Astrocyte (in vitro differentiated cells and primary cell): Measurements from ENCODE around the gene ROR2.

Source experiments
- EZH2 ChIP-seq: IDR thresholded peaks from 2 replicates; pipeline ENCODE4 v1.6.1; 2012; ENCODE audit warnings: mild to moderate bottlenecking, low read length, inconsistent platforms; ENCODE audit not compliant: insufficient read depth
- TF ChIP-seq, protein P1 (sequence below): IDR thresholded peaks from 2 replicates; pipeline ENCODE4 v1.5.1; 2011; ENCODE audit warnings: low read depth, mild to moderate bottlenecking, inconsistent platforms, low read length, moderate library complexity; ENCODE audit not compliant: insufficient read depth

DNA sequence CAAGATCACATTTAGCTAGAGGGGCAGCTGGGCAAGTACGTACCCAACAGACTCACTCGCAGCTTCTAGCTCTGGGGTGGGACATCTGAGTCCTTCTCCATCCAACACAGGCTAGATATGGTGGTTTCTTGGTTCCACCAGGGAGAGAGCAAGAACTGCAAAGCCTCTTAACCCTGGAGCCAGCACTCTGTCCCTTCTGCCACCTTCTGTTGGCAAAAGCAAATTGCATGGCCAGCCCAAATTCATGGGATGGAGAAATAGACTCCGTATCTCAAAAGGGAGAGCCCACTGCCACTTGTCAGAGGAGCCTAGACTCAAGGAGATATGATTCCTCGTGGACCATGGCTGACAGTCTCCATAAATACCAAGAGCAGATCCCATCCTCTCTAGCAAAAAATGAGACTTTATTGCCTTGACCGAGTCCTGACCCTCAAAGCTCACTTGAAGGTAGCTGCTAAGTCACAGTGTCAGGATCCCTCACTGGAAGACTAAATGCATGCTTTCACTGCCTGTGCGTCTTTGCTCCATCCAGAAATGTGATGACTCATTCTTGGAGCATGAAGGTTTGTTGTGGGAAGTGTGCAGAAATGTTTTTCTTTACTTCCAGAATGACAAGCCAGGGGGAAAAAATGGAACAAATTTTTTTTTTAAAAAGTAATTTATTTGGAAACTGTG is 28.8 kb upstream of the ROR2 start:
- no peak for TF ChIP-seq EZH2
- TF ChIP-seq, protein P1, sequence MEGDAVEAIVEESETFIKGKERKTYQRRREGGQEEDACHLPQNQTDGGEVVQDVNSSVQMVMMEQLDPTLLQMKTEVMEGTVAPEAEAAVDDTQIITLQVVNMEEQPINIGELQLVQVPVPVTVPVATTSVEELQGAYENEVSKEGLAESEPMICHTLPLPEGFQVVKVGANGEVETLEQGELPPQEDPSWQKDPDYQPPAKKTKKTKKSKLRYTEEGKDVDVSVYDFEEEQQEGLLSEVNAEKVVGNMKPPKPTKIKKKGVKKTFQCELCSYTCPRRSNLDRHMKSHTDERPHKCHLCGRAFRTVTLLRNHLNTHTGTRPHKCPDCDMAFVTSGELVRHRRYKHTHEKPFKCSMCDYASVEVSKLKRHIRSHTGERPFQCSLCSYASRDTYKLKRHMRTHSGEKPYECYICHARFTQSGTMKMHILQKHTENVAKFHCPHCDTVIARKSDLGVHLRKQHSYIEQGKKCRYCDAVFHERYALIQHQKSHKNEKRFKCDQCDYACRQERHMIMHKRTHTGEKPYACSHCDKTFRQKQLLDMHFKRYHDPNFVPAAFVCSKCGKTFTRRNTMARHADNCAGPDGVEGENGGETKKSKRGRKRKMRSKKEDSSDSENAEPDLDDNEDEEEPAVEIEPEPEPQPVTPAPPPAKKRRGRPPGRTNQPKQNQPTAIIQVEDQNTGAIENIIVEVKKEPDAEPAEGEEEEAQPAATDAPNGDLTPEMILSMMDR = peak; percentile 36
